Spleen (tissue), 7 donors: ENCODE data around the gene C12orf60.
"Not testable (repeated sequence)": the region's sequence is repeated elsewhere in the genome, so short reads cannot be mapped to it uniquely, and the experiment has no call there.

Experiments
- CTCF ChIP-seq, 11 experiments: fragments of 200-600 bp in 7 of 11; fragments of 450-650 bp in 4 of 11; sonication (generic) in 4 of 11; IDR thresholded peaks in 8 of 11; conservative IDR thresholded peaks in 3 of 11; 1 replicate in 7 of 11; 2 replicates in 4 of 11; pipeline versions ENCODE4 v1.4.0 to v1.8.0; 2016 to 2021; ENCODE audit warnings: antibody characterized with exemption in 11 of 11, inconsistent platforms in 4 of 11, mild to moderate bottlenecking in 1 of 11
- POLR2A ChIP-seq, 3 donors: fragments of 450-650 bp; IDR thresholded peaks; one replicate each; pipeline ENCODE4 v1.5.1; 2017; ENCODE audit warnings: antibody characterized with exemption in 3 of 3, mild to moderate bottlenecking in 1 of 3
- POLR2AphosphoS5 ChIP-seq, 3 donors: sonication (generic); formaldehyde crosslinking; IDR thresholded peaks; one replicate each; pipeline ENCODE4 v1.5.1; 2017; ENCODE audit warnings: antibody characterized with exemption in 3 of 3
- donor health status: DM: no; HTN: no; CAD: no; lungs with moderate emphysema.
- donor health status: DM: no; HTN: no; CAD: no.
- donor health status: DM: no; HTN: no; CAD: no.

- TF ChIP-seq POLR2A (IDR thresholded peaks at IDR 0.05); CTCF (IDR thresholded peaks at IDR 0.05 in 8 of 11, conservative IDR thresholded peaks at IDR 0.05 in 3 of 11); POLR2AphosphoS5 (IDR thresholded peaks at IDR 0.05): not testable (repeated sequence)
These were observed 37.5 kb upstream of the C12orf60 start for GRCh38 chr12:14766020-14766419.
